ENCODE measurements around the gene MYADML2. TPM values are rescaled to one million over a fixed set of nuclear protein-coding genes. Genes with fewer than 3 reads are reported as not detected.

Gene MYADML2
- total RNA-seq, 2 donors from 2014 or later = not detected

GRCh38 chr17:81898885-81899284, 48.1 kb downstream of the MYADML2 start:
- Mint-ChIP-seq H3K4me3 (no peak overlapping the region), H3K4me1 (no peaks in the 10 kb centered on the region), H3K36me3 (ENCODE audit: low read depth) (peaks cover 34% of the 10 kb centered on the region), H3K9me3 (no peaks in the 10 kb centered on the region), H3K27me3 (ENCODE audit: insufficient read depth) (peaks cover 11% of the 10 kb centered on the region), H3K27ac (no peak overlapping the region)
- Histone ChIP-seq H3K27ac (ENCODE audit: low read depth, low read length) (no peak overlapping the region), H3K27me3 (ENCODE audit: control insufficient read depth, insufficient read depth, low read length, poor library complexity, severe bottlenecking) (peaks cover 10% of the 10 kb centered on the region), H3K36me3 (ENCODE audit: control insufficient read depth, insufficient read depth, low read length) (peaks cover 33% of the 10 kb centered on the region), H3K4me1 (ENCODE audit: control insufficient read depth, insufficient read depth, low read length) (no peaks in the 10 kb centered on the region), H3K9ac (ENCODE audit: extremely low read depth, low read length, poor library complexity, severe bottlenecking) (no peak overlapping the region), H3K9me3 (ENCODE audit: control insufficient read depth, low read length) (no peaks in the 10 kb centered on the region), H3K4me3 (ENCODE audit: low read length) (no peak overlapping the region)
- TF ChIP-seq, protein P1, sequence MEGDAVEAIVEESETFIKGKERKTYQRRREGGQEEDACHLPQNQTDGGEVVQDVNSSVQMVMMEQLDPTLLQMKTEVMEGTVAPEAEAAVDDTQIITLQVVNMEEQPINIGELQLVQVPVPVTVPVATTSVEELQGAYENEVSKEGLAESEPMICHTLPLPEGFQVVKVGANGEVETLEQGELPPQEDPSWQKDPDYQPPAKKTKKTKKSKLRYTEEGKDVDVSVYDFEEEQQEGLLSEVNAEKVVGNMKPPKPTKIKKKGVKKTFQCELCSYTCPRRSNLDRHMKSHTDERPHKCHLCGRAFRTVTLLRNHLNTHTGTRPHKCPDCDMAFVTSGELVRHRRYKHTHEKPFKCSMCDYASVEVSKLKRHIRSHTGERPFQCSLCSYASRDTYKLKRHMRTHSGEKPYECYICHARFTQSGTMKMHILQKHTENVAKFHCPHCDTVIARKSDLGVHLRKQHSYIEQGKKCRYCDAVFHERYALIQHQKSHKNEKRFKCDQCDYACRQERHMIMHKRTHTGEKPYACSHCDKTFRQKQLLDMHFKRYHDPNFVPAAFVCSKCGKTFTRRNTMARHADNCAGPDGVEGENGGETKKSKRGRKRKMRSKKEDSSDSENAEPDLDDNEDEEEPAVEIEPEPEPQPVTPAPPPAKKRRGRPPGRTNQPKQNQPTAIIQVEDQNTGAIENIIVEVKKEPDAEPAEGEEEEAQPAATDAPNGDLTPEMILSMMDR (conservative IDR thresholded peaks at IDR 0.05) = no peak
- WGBS, 2 experiments (ENCODE audit: insufficient coverage in 1 of 2, insufficient read length in 1 of 2) = 95 to 97% methylated on average over 9 of the region's 9 CpGs
- DNase-seq = no peak

DNA sequence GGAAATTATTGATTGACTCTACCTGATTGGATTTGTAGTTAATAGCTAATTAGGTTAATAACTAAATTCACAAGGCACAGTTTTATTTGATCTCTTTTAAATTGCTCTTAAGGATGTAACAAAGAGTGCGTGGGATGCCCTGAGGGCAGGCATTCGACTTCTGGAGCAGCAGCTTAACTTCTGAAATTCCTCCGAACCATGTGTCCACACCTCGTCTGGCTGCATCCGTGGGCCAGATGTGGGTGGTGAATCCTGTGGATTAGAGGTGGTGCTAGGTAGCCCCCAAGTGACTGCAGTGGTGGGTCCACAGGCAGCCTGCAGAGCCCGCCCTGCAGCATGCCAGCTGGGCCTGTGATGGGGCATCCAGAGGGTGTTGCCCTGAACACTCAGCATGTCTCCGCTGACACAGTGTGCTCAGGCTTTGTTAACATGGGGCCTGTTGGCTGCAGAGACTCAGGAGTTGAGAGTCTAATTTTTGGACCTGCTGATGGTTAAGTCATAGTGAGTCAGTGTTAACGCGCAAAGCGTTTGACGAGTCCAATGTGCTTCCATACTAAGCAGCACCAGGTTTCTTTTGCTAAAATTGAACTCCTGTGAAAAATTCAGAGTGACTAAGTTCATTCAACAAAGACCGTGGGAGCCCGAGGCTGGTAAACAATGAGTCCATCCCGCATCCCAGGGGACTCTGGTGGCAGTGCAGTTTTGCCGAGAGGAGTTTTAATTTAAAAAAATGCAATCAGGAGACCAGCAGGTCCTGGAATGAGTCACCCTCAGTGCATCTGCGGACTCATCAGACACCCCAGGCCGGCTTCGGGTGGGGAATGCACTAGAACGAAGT, 48.8 kb downstream of the MYADML2 start:
- 92 to 94% methylated on average over 17 to 19 of the region's 19 CpGs for WGBS, 2 experiments (ENCODE audit: insufficient coverage in 1 of 2, insufficient read length in 1 of 2)
- H3K27ac Mint-ChIP-seq = no peak overlapping the region
- no peaks in the 10 kb centered on the region for H3K4me1 Mint-ChIP-seq

DNA sequence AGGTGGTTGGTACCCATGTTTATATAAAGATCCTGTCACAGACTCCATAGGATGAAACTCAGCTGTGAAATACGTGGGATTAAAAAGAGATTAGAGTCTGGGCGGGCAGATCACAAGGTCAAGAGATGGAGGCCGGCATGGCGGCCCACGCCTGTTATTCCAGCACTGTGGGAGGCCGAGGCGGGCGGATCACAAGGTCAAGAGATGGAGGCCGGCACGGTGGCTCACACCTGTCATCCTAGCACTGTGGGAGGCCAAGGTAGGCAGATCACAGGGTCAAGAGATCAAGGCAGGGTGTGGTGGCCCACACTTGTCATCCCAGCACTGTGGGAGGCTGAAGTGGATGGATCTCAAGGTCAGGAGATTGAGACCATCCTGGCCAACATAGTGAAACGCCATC, 51.6 kb downstream of the MYADML2 start:
- Mint-ChIP-seq H3K27me3 (ENCODE audit: insufficient read depth) (no peaks in the 10 kb centered on the region), H3K36me3 (ENCODE audit: low read depth) (peaks cover 38% of the 10 kb centered on the region), H3K4me3 (no peak overlapping the region), H3K4me1 (peaks cover under 1% of the 10 kb centered on the region), H3K9me3 (no peaks in the 10 kb centered on the region), H3K27ac (no peak overlapping the region)
- H3K27me3 ChIP-seq (ENCODE audit: control insufficient read depth, insufficient read depth, low read length, poor library complexity, severe bottlenecking) = no peaks in the 10 kb centered on the region
- TF ChIP-seq, protein P1 (conservative IDR thresholded peaks at IDR 0.05) = no peak
- peaks cover 41% of the 10 kb centered on the region for H3K36me3 ChIP-seq (ENCODE audit: control insufficient read depth, insufficient read depth, low read length)
- H3K9ac ChIP-seq (ENCODE audit: extremely low read depth, low read length, poor library complexity, severe bottlenecking) = no peak overlapping the region
- no peak overlapping the region for H3K4me3 ChIP-seq (ENCODE audit: low read length)
- no peak overlapping the region for H3K27ac ChIP-seq (ENCODE audit: low read depth, low read length)
- no peaks in the 10 kb centered on the region for H3K4me1 ChIP-seq (ENCODE audit: control insufficient read depth, insufficient read depth, low read length)
- H3K9me3 ChIP-seq (ENCODE audit: control insufficient read depth, low read length) = no peaks in the 10 kb centered on the region
- DNase-seq = no peak
- 94 to 99% methylated on average over 8 to 11 of the region's 11 CpGs for WGBS, 2 experiments (ENCODE audit: insufficient coverage in 1 of 2, insufficient read length in 1 of 2)

More for the DNA sequence above, 48.8 kb downstream of the MYADML2 start:
- Histone ChIP-seq H3K27ac (ENCODE audit: low read depth, low read length) (no peak overlapping the region), H3K36me3 (ENCODE audit: control insufficient read depth, insufficient read depth, low read length) (peaks cover 37% of the 10 kb centered on the region), H3K4me1 (ENCODE audit: control insufficient read depth, insufficient read depth, low read length) (no peaks in the 10 kb centered on the region), H3K9ac (ENCODE audit: extremely low read depth, low read length, poor library complexity, severe bottlenecking) (no peak overlapping the region), H3K9me3 (ENCODE audit: control insufficient read depth, low read length) (no peaks in the 10 kb centered on the region), H3K27me3 (ENCODE audit: control insufficient read depth, insufficient read depth, low read length, poor library complexity, severe bottlenecking) (peaks cover 10% of the 10 kb centered on the region), H3K4me3 (ENCODE audit: low read length) (no peak overlapping the region)
- H3K36me3 Mint-ChIP-seq (ENCODE audit: low read depth) = peaks cover 35% of the 10 kb centered on the region
- H3K27me3 Mint-ChIP-seq (ENCODE audit: insufficient read depth) = peaks cover 11% of the 10 kb centered on the region
- TF ChIP-seq, protein P1 (conservative IDR thresholded peaks at IDR 0.05) = no peak
- H3K4me3 Mint-ChIP-seq = no peak overlapping the region
- H3K9me3 Mint-ChIP-seq = no peaks in the 10 kb centered on the region
- no peak for DNase-seq
